ENCODE data around the gene CDH5. TPM values are rescaled to one million over a fixed set of nuclear protein-coding genes. Genes with fewer than 3 reads are reported as not detected.

Gene CDH5
- total and polyA plus RNA-seq, 2 of the 13 experiments (the other 11 are each of a cell fraction or from before 2014, with no cell fraction given) = 0.71 to 1.1 TPM

GRCh38 chr16:66326991-66327513 lies 39.4 kb upstream of the CDH5 start (continued):
- TF ChIP-seq ZNF503 (CRISPR knock-in tag; IDR thresholded peaks at IDR 0.05) = no peak
- TF ChIP-seq HIVEP1 (CRISPR knock-in tag; IDR thresholded peaks at IDR 0.05) = no peak
- no peak for TF ChIP-seq ZFP36 (IDR thresholded peaks at IDR 0.05; ENCODE audit: borderline replicate concordance, low read depth, low read length, partially characterized antibody)
- no peak for TF ChIP-seq ETS1 (CRISPR knock-in tag; IDR thresholded peaks at IDR 0.05)
- TF ChIP-seq POGK (CRISPR knock-in tag; conservative IDR thresholded peaks at IDR 0.05) = no peak
- 0 out of 2 replicates have a peak, but pooled peaks have one; percentile 58 for TF ChIP-seq HDAC1 (CRISPR knock-in tag; IDR thresholded peaks at IDR 0.05)
- 0 out of 2 replicates have a peak, but pooled peaks have one; percentile 44 for TF ChIP-seq ZNF160 (CRISPR knock-in tag; IDR thresholded peaks at IDR 0.05)
- TF ChIP-seq ZNF746 (CRISPR knock-in tag; IDR thresholded peaks at IDR 0.05) = 0 out of 2 replicates have a peak, but pooled peaks have one; percentile 56
- peak; percentile 60 for TF ChIP-seq THRA (CRISPR knock-in tag; IDR thresholded peaks at IDR 0.05; ENCODE audit: borderline replicate concordance)
- no peak for TF ChIP-seq SCMH1 (CRISPR knock-in tag; IDR thresholded peaks at IDR 0.05; ENCODE audit: borderline replicate concordance)
- no peak for TF ChIP-seq ARNT (IDR thresholded peaks at IDR 0.05)
- peak; percentile 62; the same call in 1 of the 2 replicates for TF ChIP-seq ZNF644 (CRISPR knock-in tag; IDR thresholded peaks at IDR 0.05; ENCODE audit: low read depth)
- no peak for TF ChIP-seq THAP9 (CRISPR knock-in tag; IDR thresholded peaks at IDR 0.05; ENCODE audit: borderline replicate concordance)
- TF ChIP-seq ZNF510 (CRISPR knock-in tag; IDR thresholded peaks at IDR 0.05; ENCODE audit: low read depth) = no peak
- peak; percentile 50; the same call in 1 of the 2 replicates for TF ChIP-seq BCL3 (CRISPR knock-in tag; IDR thresholded peaks at IDR 0.05)
- TF ChIP-seq FOXJ3 (CRISPR knock-in tag; IDR thresholded peaks at IDR 0.05; ENCODE audit: borderline replicate concordance) = 0 out of 2 replicates have a peak, but pooled peaks have one; percentile 37
- TF ChIP-seq ELF4 (CRISPR knock-in tag; IDR thresholded peaks at IDR 0.05; ENCODE audit: borderline replicate concordance) = no peak
- TF ChIP-seq RFXANK (CRISPR knock-in tag; IDR thresholded peaks at IDR 0.05) = no peak
- no peak for TF ChIP-seq ZFP1 (CRISPR knock-in tag; IDR thresholded peaks at IDR 0.05)

Measured in HepG2 (cell line).